Stimulated activated CD8-positive, alpha-beta memory T cell treated with anti-CD3 and anti-CD28 coated beads, Interleukin-2, amount 100 ng/mL, for 48 hours (primary cell): ENCODE measurements around the gene ERCC5.

Experiments used
- DNase-seq, 2 donors: peaks; one replicate each; pipeline ENCODE4 v3.0.0-alpha.2; 2020; ENCODE audit warnings: low read depth in 2 of 2

Gene ERCC5

GRCh38 chr13:102845289-102845629 is 573 bp upstream of the ERCC5 start:
- no peak for DNase-seq

GRCh38 chr13:102846261-102847015 is 606 bp downstream of the ERCC5 start:
- DNase-seq: no peak

- DNase-seq: no peak
Measured at GRCh38 chr13:102847272-102848234, 1.7 kb downstream of the ERCC5 start.

GRCh38 chr13:102848956-102849355 is 3.1 kb downstream of the ERCC5 start:
- no peak for DNase-seq

GRCh38 chr13:102852556-102852955 is 6.7 kb downstream of the ERCC5 start:
- no peak for DNase-seq

GRCh38 chr13:102854675-102855074 is 8.8 kb downstream of the ERCC5 start:
- DNase-seq: no peak

- DNase-seq: no peak
Measured at GRCh38 chr13:102856557-102856956, 10.7 kb downstream of the ERCC5 start.

GRCh38 chr13:102862624-102863210 is 16.9 kb downstream of the ERCC5 start:
- DNase-seq: no peak

GRCh38 chr13:102863590-102863989 is 17.8 kb downstream of the ERCC5 start:
- no peak for DNase-seq

- DNase-seq: no peak
Measured at GRCh38 chr13:102868366-102868936, 22.6 kb downstream of the ERCC5 start.

- no peak for DNase-seq
Measured at GRCh38 chr13:102869948-102870676, 24.3 kb downstream of the ERCC5 start.

- peak in 1 of 2 donors; percentile 13 for DNase-seq
Measured at GRCh38 chr13:102870677-102871415, 25.0 kb downstream of the ERCC5 start.

- DNase-seq: no peak
Measured at GRCh38 chr13:102872131-102872530, 26.3 kb downstream of the ERCC5 start.

- no peak for DNase-seq
Measured at GRCh38 chr13:102872531-102872930, 26.7 kb downstream of the ERCC5 start.

- DNase-seq: no peak
Measured at GRCh38 chr13:102873653-102874052, 27.8 kb downstream of the ERCC5 start.

- no peak for DNase-seq
Measured at GRCh38 chr13:102875256-102875655, 29.4 kb downstream of the ERCC5 start.

GRCh38 chr13:102877303-102877702 is 31.5 kb downstream of the ERCC5 start:
- DNase-seq: no peak

GRCh38 chr13:102878481-102878880 is 32.6 kb downstream of the ERCC5 start:
- no peak for DNase-seq

- DNase-seq: no peak
Measured at GRCh38 chr13:102879793-102880499, 34.1 kb downstream of the ERCC5 start.
